GM21423 (cell line): ENCODE data around the gene PLA2R1.
A peak's percentile ranks its signal among the peaks of the same experiment; 100 is the strongest.

Experiments used
- ATAC-seq: cut with Tn5 transposase; IDR thresholded peaks from one replicate; pipeline ENCODE4 v1.9.1; 2021; ENCODE audit warnings: mild to moderate bottlenecking, moderate library complexity; ENCODE audit not compliant: unreplicated experiment

Gene PLA2R1

GRCh38 chr2:159897720-159898119, 164.7 kb downstream of the PLA2R1 start:
- no peak for ATAC-seq

- no peak for ATAC-seq
Observed at GRCh38 chr2:159897081-159897480, 165.3 kb downstream of the PLA2R1 start.

- ATAC-seq: peak; percentile 50
Observed at GRCh38 chr2:159895258-159896065, 167.0 kb downstream of the PLA2R1 start.

GRCh38 chr2:159894145-159894838, 168.1 kb downstream of the PLA2R1 start:
- ATAC-seq: no peak

GRCh38 chr2:159892990-159893810, 169.2 kb downstream of the PLA2R1 start:
- no peak for ATAC-seq

- ATAC-seq: peak; percentile 34
Observed at GRCh38 chr2:159891917-159892730, 170.3 kb downstream of the PLA2R1 start.

GRCh38 chr2:159891267-159891588, 171.2 kb downstream of the PLA2R1 start:
- no peak for ATAC-seq

- peak; percentile 35 for ATAC-seq
Observed at GRCh38 chr2:159890551-159891266, 171.7 kb downstream of the PLA2R1 start.

GRCh38 chr2:159882130-159882745, 180.2 kb downstream of the PLA2R1 start:
- no peak for ATAC-seq
